Measurements from ENCODE around the gene COL26A1. TPM values are rescaled to one million over a fixed set of nuclear protein-coding genes. Genes with fewer than 3 reads are reported as not detected.
"Not testable (repeated sequence)": the region's sequence is repeated elsewhere in the genome, so short reads cannot be mapped to it uniquely, and the experiment has no call there.

The COL26A1 gene
- total RNA-seq, 1 experiment from 2014 or later = 1.1 TPM

DNA sequence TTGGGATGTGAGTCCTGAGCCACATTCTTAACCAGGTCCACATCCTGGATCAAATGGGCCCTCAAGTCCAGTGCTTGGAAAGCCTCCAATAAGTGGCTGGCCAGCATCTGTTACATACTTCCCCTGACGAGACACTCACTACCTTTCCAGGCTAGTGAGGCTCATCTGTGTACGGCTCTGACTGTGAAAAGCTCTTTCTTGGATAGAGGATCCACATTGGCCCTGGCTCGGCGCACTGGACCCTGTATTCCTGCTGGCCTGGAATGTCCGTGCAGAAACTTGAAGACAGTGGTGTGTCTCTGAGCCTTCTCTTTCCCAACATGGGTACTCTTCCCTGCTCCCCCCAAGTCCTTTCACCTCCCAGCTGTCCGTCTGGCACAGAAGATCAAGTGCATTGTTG is 230.9 kb downstream of the COL26A1 start:
- DNase-seq (ENCODE audit: low read depth) = no peak
- in situ Hi-C loops (cut with HindIII; ENCODE audit: low pct_unique_long_range_greater_than_20kb, low sequenced_read_pairs) = no loop called here

- in situ Hi-C loops (cut with HindIII; ENCODE audit: low pct_unique_long_range_greater_than_20kb, low sequenced_read_pairs) = no loop called here
These were observed 232.1 kb downstream of the COL26A1 start for GRCh38 chr7:101594790-101595189.

GRCh38 chr7:101595246-101595645 is 232.6 kb downstream of the COL26A1 start:
- in situ Hi-C loops (cut with HindIII; ENCODE audit: low pct_unique_long_range_greater_than_20kb, low sequenced_read_pairs) = no loop called here
- no peak for DNase-seq (ENCODE audit: low read depth)

More at GRCh38 chr7:101594790-101595189, 232.1 kb downstream of the COL26A1 start:
- no peak for DNase-seq (ENCODE audit: low read depth)

GRCh38 chr7:101595766-101596537 is 233.3 kb downstream of the COL26A1 start:
- in situ Hi-C loops (cut with HindIII; ENCODE audit: low pct_unique_long_range_greater_than_20kb, low sequenced_read_pairs) = no loop called here
- DNase-seq (ENCODE audit: low read depth) = no peak

DNA sequence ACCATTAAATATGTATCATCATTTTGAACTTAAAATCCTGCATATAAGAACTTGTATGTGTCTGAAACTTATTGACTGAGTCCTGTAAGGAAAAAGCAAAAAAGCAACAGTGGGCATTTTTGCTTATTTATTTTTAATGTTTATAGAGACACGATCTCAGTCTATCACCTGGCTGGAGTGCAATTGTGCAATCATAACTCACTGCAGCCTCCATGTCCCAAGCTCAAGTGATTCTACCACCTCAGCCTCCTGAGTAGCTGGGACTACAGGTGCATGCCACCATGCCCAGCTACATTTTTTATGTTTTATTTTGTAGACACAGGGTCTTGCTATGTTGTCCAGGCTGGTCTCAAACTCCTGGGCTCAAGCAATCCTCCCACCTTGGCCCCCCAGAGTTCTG is 234.2 kb downstream of the COL26A1 start:
- in situ Hi-C loops (cut with HindIII; ENCODE audit: low pct_unique_long_range_greater_than_20kb, low sequenced_read_pairs) = no loop called here
- no peak for DNase-seq (ENCODE audit: low read depth)

DNA sequence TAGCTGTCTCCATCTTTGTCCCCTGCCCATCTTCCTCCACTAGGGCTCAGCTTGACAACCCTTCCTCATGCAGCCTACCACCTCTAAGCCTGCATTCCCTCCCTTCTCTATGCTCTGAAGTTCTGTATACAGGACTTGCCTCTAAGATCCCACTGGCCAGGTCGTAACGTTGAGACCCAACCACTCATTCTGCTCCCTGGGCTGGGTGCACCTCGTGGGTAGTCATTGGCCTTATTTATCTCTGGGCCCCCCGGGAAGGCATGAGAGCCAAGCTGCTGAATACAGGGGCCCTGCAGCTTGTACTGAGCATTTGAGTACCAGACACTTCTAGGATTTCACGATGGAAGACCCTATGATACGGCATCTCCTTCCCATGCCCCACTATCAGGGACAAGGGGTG is 235.3 kb downstream of the COL26A1 start:
- in situ Hi-C loops (cut with HindIII; ENCODE audit: low pct_unique_long_range_greater_than_20kb, low sequenced_read_pairs) = no loop called here
- no peak for DNase-seq (ENCODE audit: low read depth)

GRCh38 chr7:101598422-101598985 is 235.8 kb downstream of the COL26A1 start:
- in situ Hi-C loops (cut with HindIII; ENCODE audit: low pct_unique_long_range_greater_than_20kb, low sequenced_read_pairs) = no loop called here
- no peak for DNase-seq (ENCODE audit: low read depth)

GRCh38 chr7:101598986-101599771 is 236.5 kb downstream of the COL26A1 start:
- DNase-seq (ENCODE audit: low read depth) = no peak
- in situ Hi-C loops (cut with HindIII; ENCODE audit: low pct_unique_long_range_greater_than_20kb, low sequenced_read_pairs) = no loop called here

- in situ Hi-C loops (cut with HindIII; ENCODE audit: low pct_unique_long_range_greater_than_20kb, low sequenced_read_pairs) = no loop called here
- DNase-seq (ENCODE audit: low read depth) = no peak
These were observed 237.1 kb downstream of the COL26A1 start for GRCh38 chr7:101599787-101600186.

- in situ Hi-C loops (cut with HindIII; ENCODE audit: low pct_unique_long_range_greater_than_20kb, low sequenced_read_pairs) = no loop called here
- DNase-seq (ENCODE audit: low read depth) = no peak
These were observed 239.4 kb downstream of the COL26A1 start for GRCh38 chr7:101602082-101602481.

GRCh38 chr7:101602484-101603241 is 240.0 kb downstream of the COL26A1 start:
- in situ Hi-C loops (cut with HindIII; ENCODE audit: low pct_unique_long_range_greater_than_20kb, low sequenced_read_pairs) = no loop called here
- DNase-seq (ENCODE audit: low read depth) = peak; percentile 58

GRCh38 chr7:101604331-101604933 is 241.8 kb downstream of the COL26A1 start:
- in situ Hi-C loops (cut with HindIII; ENCODE audit: low pct_unique_long_range_greater_than_20kb, low sequenced_read_pairs) = no loop called here
- no peak for DNase-seq (ENCODE audit: low read depth)

DNA sequence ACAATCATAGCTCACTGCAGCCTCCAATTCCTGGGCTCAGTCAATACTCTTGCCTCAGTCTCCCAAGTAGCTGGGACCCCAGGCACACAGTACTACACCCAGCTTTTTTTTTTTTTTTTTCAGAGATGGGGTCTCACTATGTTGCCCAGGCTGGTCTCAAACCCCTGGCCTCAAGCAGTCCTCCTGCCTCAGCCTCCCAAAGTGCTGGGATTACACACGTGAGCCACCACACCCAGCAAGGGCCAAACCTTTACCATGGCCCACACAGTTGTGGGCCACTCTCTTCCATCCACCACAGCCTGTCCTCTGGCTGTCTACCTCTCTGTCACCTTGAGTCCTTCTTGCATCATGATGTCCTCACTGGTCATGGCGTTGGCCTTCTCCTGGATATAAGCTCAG is 242.3 kb downstream of the COL26A1 start:
- in situ Hi-C loops (cut with HindIII; ENCODE audit: low pct_unique_long_range_greater_than_20kb, low sequenced_read_pairs); DNase-seq (ENCODE audit: low read depth): not testable (repeated sequence)

GRCh38 chr7:101605611-101606497 is 243.2 kb downstream of the COL26A1 start:
- DNase-seq (ENCODE audit: low read depth) = no peak
- in situ Hi-C loops (cut with HindIII; ENCODE audit: low pct_unique_long_range_greater_than_20kb, low sequenced_read_pairs) = no loop called here

- no peak for DNase-seq (ENCODE audit: low read depth)
- in situ Hi-C loops (cut with HindIII; ENCODE audit: low pct_unique_long_range_greater_than_20kb, low sequenced_read_pairs) = no loop called here
These were observed 243.8 kb downstream of the COL26A1 start for GRCh38 chr7:101606498-101606923.

All from Caki2 (cell line).